UCSD-AML1 (cell line): ENCODE results near the gene NLGN4Y.

ENCODE experiments used
- DNase-seq: peaks from one replicate; lab custom pipeline; 2025; ENCODE audit not compliant: unreplicated experiment; lab: John Stamatoyannopoulos, UW

NLGN4Y gene

DNA sequence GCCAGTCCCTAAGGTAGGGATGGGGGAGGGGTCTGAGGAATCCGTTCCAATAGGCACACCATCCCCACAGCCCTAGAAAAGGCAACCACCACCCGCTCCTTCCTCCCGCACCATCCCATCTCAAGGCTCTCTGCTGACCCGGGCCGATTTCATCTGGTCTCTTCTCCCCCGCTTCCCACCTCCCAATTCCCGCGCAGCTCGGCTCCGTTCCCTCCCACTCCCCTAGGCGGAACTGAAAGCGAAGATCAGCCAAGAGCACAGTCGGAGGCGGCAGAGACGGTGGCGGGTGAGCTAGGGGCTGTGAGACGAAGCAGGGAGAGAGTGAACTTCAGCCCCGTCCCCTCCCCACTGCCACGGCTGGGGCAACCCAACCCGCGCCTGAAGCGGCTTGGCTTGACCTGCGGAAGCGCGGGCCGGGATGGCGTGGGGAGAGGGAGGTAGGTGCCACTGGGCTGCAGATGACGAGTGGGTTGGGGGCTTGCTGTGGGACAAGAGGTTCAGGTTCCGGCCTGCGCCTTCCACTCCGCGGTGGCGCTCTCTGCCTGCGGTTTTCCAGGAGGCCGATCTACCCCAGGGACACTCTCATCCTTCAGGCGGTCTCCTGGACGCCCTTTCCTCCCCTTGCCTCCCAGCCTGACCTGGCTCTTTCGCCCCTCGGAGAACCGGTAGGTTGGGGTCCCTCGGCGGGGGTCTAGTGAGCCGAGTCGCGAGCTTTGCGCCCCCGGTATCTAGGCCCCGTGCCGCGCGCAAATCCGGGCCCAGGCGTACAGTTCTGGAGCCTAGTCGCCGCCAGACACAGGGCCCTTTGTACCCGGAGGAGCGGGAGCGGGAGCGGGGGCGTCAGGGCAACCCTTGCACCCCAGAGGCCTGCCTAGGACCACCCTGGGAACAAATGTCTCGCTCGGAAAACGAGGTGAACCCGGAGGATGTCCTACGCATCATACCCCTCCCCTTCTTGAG, at the start of gene NLGN4Y:
TSS of gene NLGN4Y (plus strand) at position 258 of the 960 bp plus-strand sequence. CDS start 97,591 bp downstream, outside the sequence.
- no peak for DNase-seq

DNA sequence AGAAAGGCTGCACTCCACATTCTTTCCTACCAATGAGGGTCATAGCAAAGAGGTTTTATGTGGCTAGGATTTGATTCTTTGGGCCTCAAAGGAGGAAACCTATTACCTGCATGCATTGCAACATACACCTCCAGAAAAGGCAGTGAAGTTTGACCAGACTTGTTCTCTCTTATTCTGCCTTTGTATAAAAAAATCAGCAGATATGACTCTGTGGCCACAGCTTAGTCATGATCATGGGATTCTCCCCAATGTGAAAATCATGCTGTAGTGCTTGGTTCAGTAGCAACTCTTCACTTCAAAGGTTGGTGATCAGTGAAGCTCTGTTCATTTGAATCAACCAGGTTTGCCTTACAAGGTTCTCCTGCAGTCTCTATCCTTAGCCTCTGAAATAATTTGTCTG, 38.4 kb upstream of the NLGN4Y start:
- DNase-seq = no peak

DNA sequence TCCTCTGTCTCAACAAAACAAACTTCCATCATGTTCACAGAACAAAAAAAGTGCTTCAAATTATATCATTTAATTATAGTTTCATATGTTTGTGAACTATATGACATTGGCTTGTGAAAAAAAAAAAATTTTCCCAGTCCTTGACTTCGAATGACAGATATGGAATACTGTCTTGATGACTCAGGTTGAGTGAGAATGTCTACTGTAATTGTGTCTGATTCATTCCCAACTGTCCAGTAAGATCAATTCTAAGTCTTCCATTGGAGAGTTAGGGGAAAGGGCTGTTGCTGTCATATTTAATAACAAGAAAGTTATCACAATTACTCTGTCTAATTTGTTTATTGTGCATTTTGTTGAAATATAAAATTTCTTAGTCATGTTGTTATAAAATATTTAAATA, 34.1 kb upstream of the NLGN4Y start:
- no peak for DNase-seq

DNA sequence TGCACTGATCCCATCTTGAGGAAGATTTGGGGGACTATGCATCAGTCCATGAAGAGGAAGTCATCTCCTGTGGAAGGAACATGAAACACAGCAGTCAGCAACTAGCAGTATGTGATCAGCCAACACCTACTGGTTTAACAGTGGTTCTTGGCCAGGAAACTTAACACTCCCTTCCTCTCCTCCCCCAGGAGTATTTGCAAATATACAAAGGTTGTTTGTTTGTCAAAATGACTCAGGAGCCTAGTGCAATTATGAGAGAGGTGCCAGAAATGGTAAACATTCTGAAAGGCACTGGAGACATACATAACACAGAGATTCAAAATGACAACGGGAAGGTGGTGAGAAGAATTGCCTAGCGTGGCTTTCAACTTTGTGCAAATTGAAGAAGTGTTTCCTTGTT, 26.3 kb upstream of the NLGN4Y start:
- no peak for DNase-seq

DNA sequence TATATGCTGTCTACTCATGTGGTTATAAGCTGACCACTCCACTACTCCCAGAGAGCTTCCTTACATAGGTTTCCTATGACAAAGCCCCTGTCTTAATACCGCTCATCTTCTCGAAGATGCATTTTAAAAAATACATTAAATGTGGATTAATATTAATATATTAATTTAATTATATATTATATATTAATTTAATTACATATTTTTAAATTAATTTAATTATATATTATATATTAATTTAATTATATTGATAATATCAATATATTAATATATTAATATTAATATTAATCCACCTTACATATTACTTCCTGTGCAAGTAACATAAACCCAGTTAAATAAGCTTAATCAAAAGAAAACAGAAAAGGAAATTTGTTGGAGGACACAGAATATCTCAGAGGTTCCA, 19.7 kb upstream of the NLGN4Y start:
- DNase-seq = no peak

DNA sequence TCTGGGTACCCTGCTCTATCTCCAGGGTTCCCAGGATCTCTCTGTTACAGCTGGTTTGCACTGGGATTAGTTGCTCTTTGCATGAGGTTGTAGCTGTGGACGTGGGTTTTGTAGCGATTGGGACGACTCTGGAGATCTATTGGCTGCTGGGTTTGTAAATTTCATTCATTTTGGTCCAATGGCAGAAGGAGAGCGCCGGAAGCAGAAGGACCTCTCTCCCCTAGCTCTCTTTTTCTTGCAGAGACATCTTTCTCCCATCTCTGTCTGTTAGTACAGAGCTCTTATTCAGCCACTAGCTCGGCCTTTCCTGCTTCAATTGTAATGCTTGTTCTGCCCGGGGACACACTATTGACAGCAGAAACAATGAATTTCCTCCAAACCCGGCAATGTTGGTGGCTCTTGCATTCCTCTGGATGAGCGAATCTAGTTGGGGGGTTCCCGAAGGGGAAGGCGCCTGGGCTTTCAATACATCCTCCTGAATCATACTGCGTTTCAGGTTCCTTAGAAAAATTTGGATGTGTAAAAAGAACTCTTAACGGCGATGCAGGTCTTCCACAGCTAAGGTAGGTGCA, 1.9 kb upstream of the NLGN4Y start:
- DNase-seq = no peak

DNA sequence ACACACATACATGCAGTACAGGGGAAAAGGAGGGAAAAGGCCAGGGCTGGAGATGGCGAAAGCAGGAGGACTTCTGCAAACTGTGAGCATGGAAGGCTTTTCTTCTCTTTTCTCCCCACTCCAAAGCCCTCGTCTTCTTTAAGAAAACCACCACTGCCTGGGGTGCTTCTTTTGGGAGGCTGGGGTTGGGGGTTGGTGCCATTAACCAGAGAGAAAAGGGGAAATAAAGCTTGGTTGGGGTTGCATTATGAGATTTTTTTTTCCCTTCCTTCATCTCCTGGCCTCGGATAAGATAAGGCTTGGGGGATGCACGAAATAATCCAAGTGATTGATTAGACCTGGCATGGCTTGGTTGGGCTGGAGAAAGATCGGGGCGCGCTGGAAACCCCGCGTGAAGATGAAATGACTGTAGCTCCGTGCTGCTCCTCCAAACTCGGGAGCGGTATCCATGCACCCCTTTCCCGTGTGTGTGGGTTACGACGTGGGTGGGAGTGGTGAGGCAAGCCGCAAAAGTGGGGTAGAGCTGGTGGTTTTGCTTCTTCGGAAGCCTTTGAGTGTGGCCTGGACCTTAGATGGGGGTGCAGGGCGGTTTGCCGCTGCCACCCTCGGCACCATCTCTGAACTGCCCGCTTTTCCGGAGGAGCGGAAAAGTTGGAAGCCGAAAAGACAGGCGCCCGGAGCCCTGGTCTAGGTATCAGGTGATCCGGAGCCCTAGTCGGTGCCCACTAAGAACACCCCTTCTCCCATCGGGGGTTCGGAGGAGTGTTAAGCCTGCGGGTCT, 648 bp upstream of the NLGN4Y start:
- no peak for DNase-seq

DNA sequence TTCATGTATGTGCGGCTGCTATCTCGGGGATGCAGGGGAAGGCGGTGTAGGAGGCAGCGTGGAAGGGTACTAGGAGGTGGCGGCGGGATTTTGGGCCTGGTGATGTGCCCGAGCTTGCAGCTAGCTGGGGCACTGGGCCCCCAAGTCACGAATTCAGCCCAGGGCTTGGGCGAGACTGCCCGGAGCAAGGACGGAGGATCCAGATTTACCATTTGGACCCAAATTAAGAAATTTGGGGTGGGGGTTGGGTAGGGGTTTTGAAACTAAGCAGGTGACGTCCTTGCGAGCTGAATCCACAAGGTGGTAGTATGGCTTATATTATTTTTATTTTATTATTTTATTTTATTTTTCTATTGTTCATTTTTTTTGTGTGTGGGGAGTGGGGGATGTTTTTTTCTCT, 986 bp downstream of the NLGN4Y start:
- no peak for DNase-seq

DNA sequence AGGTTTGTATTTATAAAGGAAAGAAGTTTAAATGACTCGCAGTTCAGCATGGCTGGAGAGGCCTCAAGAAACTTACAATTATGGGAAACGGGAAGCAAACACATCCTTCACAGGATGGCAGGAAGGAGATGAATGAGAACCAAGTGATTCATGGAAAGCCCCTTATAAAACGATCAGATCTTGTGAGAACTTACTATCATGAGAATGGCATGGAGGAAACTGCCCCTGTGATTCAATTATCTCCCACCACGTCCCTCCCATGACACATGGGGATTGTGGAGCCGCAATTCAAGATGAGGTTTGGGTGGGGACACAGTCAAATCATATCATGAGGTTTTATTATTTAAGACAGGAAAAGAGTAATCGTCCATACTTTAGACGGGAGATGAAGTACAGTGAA, 4.0 kb downstream of the NLGN4Y start:
- DNase-seq = no peak

DNA sequence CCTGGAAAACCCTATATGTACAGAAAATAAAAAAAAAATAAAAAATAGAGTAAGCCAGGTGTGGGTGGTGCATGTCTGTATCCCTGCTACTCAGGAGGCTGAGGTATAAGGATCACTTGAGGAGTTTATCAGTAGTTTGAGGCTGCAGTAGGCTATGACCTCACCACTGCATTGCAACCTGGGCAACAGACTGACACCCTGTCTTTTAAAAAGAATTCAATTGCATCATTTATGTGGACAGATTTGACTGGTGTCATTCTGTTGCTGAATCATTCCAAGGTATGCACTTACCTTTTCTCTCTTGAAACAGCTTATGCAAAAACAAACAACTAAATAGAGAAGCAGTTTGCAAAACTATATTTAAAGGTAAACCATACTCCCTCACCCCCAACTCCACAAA, 12.4 kb downstream of the NLGN4Y start:
- DNase-seq = no peak

DNA sequence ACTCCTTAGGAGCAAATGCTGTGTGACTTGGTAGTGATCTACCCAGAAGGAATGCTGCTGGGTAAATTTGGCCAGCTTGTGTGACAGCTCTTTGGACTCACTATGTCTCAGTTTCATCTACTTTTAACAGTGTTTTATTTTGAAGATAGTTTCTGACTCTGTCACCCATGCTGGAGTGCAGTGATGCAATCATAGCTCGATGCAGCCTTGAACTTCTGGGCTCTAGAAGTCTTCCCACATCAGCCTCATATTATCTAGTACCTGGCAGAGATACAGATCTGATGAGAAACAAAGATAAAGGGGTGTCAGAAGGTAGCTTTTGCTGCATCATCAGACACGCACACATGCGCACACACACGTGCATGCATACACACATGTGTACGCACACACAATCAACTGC, 19.2 kb downstream of the NLGN4Y start:
- no peak for DNase-seq

DNA sequence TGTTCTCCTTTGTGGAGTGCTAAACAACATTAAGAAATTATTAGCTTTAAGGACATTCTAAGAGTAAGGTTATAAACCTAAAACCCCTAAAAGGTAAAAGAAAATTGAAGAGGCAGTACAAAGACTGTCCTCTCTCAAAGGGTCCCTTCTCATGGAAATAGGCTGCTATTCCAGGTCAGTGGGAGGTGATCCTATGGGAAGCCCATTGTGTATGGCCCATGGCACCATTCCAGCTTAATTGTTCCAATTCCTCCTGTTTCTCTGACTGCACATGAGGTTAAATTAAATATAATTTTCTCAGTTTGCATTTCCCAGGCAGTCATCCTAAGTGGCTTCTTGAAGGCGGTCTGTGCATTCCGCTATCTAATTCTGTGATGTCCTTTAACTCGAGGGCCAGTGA, 57.0 kb downstream of the NLGN4Y start:
- no peak for DNase-seq

DNA sequence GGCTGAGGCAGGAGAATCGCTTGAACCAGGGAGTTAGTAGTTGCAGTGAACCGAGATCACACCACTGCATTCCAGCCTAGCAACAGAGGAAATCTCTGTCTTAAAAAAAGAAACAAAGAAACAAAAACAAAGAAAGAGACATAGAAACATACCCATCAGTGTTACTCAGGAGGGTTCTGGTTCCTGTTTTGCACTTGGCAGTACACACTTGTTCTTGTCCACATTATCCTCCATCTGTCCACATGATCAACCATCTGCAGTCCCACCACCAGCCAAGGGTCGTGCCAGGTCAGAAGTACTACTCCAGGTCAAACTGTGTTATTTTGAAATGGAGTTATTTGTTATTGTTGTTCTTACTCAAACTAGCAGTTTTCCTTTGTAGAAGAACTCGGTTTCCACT, 62.4 kb downstream of the NLGN4Y start:
- no peak for DNase-seq

DNA sequence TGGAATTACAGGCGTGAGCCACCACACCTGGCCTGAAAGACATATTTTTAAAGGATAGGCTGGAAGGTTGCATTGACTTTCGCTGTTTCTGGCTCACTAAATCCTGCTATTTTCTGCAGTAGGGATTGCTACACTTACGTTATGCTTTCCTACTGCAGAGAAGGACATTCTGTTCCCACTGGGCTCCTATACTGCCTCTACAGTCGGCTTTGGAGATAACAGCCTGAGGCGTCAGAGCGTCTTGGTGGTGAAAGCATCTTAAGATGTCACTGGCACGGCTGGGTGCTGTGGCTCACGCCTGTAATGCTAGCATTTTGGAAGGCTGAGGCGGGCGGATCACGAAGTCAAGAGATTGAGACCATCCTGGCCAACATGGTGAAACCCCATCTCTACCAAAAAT, 77.0 kb downstream of the NLGN4Y start:
- no peak for DNase-seq

DNA sequence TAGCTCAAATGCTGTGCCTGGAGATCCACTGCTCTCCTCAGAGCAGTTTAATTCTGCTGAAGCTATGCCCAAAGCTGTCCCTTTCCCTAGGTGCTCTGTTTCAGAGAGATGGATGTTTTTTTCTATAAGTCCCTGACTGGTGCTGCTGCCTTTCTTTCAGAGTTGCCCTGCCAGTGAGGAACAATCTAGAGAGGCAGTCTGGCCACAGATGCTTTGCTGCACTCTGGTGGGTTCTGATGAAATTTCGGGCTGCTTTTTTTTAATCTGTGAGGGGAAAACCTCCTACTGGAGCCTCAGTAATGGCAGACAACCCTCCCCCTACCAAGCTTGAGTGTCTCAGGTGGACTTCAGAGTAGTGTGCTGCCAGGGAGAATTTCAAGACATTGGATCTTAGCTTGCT, 93.3 kb downstream of the NLGN4Y start:
- DNase-seq = no peak

DNA sequence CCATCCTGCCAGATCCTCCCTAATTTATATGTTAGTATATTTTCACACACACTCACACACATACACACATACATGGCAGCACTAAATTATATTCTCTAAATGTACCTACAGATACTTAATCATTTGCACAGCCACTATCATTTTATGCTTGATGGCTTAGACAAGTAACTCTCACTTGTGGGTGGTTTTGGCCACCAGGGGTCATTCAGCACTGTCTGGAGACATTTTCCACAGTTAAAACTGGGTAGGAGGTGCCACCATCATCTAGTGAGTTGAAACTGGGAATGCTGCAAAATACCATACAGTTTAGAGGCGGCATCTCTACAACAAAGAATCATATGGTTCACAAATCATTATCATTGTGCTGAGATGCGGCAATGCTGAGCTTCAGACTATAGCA, 94.2 kb downstream of the NLGN4Y start:
- no peak for DNase-seq

DNA sequence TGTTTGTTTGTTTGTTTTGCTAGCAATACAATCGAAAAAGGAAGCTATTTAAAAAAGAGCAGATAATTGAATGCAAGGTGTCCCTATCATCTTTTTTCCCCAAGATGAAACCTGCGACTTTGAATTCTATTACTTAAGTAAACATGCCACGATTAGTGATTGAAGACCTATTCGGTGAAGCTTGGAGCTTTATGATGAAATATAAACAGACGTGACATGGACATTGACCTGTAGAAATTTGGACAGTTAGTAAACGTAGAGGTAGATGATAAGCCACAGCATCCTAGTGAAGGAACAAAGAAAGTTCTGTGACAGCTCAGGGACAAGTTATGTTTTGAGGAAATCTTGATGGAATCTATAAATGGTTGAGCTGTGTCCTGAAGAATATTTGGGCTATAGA, 103.9 kb downstream of the NLGN4Y start:
- DNase-seq = no peak

DNA sequence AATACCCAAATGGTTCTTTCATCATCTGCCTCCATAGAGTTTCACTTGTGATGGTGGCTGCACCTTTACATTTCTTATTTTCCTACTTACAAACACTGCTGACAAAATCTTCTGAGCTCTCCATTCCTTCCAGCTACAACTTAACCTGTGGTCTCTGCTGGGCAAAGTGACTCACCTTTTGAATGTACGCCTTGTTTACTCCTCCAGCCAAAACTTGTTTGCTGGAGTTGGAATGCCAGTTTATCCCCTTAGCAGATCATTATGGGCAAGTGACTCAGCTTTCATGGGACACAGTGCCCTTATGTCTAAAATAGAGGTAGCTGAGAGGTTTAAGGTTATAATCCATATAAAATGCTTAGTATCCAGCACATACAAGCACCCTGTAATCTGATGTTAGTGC, 107.3 kb downstream of the NLGN4Y start:
- DNase-seq = no peak

DNA sequence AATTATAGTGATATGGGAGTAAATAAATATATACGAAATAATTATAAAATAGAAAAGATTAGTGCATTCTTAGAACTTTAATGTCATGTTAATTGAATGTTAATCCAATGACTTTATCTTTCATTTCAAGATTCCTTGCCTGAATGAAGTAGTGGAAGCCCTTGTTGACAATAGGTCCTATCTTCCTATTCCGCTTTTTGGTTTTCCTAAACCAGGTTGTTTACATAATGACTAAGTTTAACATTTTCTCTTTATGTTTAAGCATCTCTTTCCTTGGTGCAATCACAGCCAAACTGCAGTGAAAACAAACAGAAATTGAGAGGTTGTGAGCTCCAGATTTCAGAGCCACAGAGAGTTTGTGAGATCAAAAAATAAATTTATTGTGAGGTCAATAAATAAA, 109.4 kb downstream of the NLGN4Y start:
- no peak for DNase-seq

DNA sequence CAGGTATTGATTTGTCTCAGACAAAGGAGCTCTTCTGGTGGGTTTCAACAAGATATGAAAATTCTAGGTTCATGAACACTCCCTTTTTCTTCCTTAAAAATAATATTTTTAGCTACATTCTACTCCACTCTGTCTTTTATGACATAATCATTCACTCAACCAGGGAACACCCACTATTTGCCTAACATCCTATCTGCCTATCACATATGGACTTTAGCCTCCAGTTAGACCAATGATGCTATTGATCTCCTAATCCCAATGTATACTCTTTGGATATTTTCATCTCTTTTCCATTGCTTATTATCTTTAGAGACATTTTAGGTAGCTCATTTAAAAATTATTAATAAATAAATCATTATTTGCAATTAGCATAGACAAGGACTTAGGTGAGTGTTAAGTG, 110.6 kb downstream of the NLGN4Y start:
- DNase-seq = no peak

DNA sequence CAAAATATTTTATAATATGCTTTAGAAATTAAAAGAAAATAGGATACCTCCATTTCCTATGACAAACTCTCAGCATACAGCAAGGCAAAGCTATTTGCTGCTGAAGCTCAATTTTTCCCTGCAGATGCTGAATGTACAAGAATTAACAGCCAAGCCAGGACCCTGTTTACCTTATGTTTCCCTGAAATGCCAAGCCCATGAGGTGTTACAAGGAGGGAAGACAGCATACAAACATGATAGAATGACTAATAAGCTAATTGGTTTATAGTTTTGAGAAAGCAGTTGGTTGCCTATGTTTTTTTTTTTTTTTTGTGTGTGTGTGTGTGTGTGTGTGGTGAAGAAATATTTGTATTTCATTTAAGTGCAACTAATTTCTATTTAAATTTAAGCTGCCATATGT, 113.2 kb downstream of the NLGN4Y start:
- DNase-seq = no peak

DNA sequence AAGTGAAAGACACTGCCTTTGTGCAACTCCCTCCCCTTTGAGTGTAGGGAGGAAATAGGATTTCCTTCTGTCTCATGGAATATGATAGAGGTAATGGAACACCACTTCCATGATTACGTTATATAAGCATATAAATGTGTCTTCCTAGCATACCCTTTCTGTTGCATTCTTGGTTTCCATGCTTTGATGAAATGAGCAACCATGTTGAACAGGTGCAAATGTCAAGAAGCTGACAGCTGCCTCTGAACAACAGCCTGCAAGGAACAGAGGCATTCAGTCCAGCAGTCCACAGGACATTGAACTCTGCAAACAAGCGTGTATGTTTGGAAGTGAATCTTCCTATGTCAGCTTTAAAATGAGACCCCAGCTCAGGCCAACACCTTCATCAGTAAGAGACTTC, 117.5 kb downstream of the NLGN4Y start:
- DNase-seq = no peak
